K562 (cell line): ENCODE results near the gene LSM4. TPM values are rescaled to one million over a fixed set of nuclear protein-coding genes. Genes with fewer than 3 reads are reported as not detected.

Experiments
- ATAC-seq: fragments of 200-7000 bp; cut with Tn5 transposase; 3 replicates; pipeline ENCODE4 v1.9.1; 2020; ENCODE audit warnings: moderate library complexity
- BruUV-seq: library from RNA; stranded (reverse); fragments of 400-500 nt; replicated peaks from 2 replicates; lab custom pipeline; 2021; lab: Mats Ljungman, UMichigan
- CTCF ChIA-PET: fragments of 300-600 bp; formaldehyde crosslinking; extraction: SDS; loops from one replicate; lab custom pipeline; 2021; ENCODE audit warnings: low intra/inter-chr PET ratio; lab: Yijun Ruan, JAX
- POLR2A ChIA-PET: fragments of 300-600, 350-650 bp; sonication (Branson Sonifier 250); formaldehyde crosslinking; extraction: SDS; loops from one replicate; lab custom pipeline; 2021; ENCODE audit warnings: antibody characterized with exemption, inconsistent platforms; lab: Yijun Ruan, JAX
- DNase-seq, 4 experiments: peaks; one replicate each; pipeline versions ENCODE4 v3.0.0 to v3.0.0-alpha.2; 2011 to 2018; ENCODE audit warnings: low spot score in 3 of 4, mixed read lengths in 3 of 4; ENCODE audit errors: extremely low read depth in 1 of 4
- FAIRE-seq: peaks from 2 replicates; lab custom pipeline; 2011; peaks lifted over from hg19 to GRCh38; lab: Jason Lieb, UNC
- H2AFZ ChIP-seq: 2 replicates; pipeline ENCODE4 v1.6.0; 2011; ENCODE audit warnings: low read depth, low read length, control low read depth, inconsistent platforms
- H3K27ac ChIP-seq: fragments of 200-600 bp; 3 replicates; pipeline ENCODE4 v1.8.0; 2011; ENCODE audit warnings: low read depth, mild to moderate bottlenecking, control low read depth, inconsistent platforms, low read length, moderate library complexity, mixed read lengths; ENCODE audit errors: extremely low read depth
- H3K27me3 ChIP-seq, 2 experiments: fragments of 300-600 bp in 1 of 2; 2 replicates in 1 of 2; 3 replicates in 1 of 2; pipeline versions ENCODE4 v1.6.0 to v1.8.0; 2011; ENCODE audit warnings: inconsistent platforms in 2 of 2, low read length in 2 of 2, mild to moderate bottlenecking in 1 of 2, mixed read lengths in 1 of 2, moderate library complexity in 1 of 2; ENCODE audit not compliant: control insufficient read depth in 2 of 2, insufficient read depth in 2 of 2
- H3K36me3 ChIP-seq: fragments of 300-600 bp; 3 replicates; pipeline ENCODE4 v1.8.0; 2011; ENCODE audit warnings: mild to moderate bottlenecking, low read length, inconsistent platforms; ENCODE audit not compliant: control insufficient read depth, insufficient read depth
- H3K4me1 ChIP-seq, 2 experiments: fragments of 200-600 bp in 1 of 2; replicated peaks in 1 of 2; 2 replicates in 1 of 2; 3 replicates in 1 of 2; pipeline versions ENCODE4 v1.5.1 to v1.8.0; 2011; ENCODE audit warnings: inconsistent platforms in 2 of 2, low read length in 2 of 2, mild to moderate bottlenecking in 1 of 2, mixed read lengths in 1 of 2, moderate library complexity in 1 of 2; ENCODE audit not compliant: control insufficient read depth in 2 of 2, insufficient read depth in 2 of 2
- H3K4me2 ChIP-seq: 2 replicates; pipeline ENCODE4 v1.6.1; 2011; ENCODE audit warnings: low read length, control low read depth, inconsistent platforms, mixed read lengths; ENCODE audit not compliant: insufficient read depth
- H3K4me3 ChIP-seq: fragments of 200-600 bp; sonication (generic), shearing (Covaris generic); 2 replicates; pipeline ENCODE4 v1.5.1; 2016; ENCODE audit warnings: control low read depth, inconsistent platforms
- H3K79me2 ChIP-seq: fragments of 200-600 bp; 3 replicates; pipeline ENCODE4 v1.8.0; 2011; ENCODE audit warnings: low read length, inconsistent platforms; ENCODE audit not compliant: control insufficient read depth, insufficient read depth
- H3K9ac ChIP-seq, 2 experiments: 2 replicates each; pipeline versions ENCODE4 v1.6.0 to v1.6.1; 2011; ENCODE audit warnings: low read depth in 2 of 2, low read length in 2 of 2, control low read depth in 1 of 2, inconsistent platforms in 1 of 2, mild to moderate bottlenecking in 1 of 2, mixed read lengths in 1 of 2; ENCODE audit not compliant: insufficient read depth in 1 of 2
- H3K9me1 ChIP-seq: one replicate; pipeline ENCODE4 v1.6.0; 2011; ENCODE audit warnings: inconsistent platforms, mild to moderate bottlenecking, low read length, moderate library complexity; ENCODE audit not compliant: control insufficient read depth, insufficient read depth
- H3K9me3 ChIP-seq: replicated peaks from 2 replicates; pipeline ENCODE4 v1.5.1; 2011; ENCODE audit warnings: low read depth, low read length, inconsistent platforms; ENCODE audit not compliant: control insufficient read depth, insufficient read depth
- H4K20me1 ChIP-seq: replicated peaks from 2 replicates; pipeline ENCODE4 v1.6.1; 2011; ENCODE audit warnings: low read length, inconsistent platforms, mixed read lengths; ENCODE audit not compliant: control insufficient read depth, insufficient read depth
- CBFA2T3 ChIP-seq: fragments of 450-650 bp; IDR thresholded peaks from 2 replicates; pipeline ENCODE4 v1.6.1; 2017
- CHD1 ChIP-seq: fragments of 200-600 bp; sonication (generic); IDR thresholded peaks from one replicate; pipeline ENCODE4 v1.6.1; 2012; ENCODE audit warnings: mild to moderate bottlenecking, moderate library complexity, low read length, inconsistent platforms
- GATAD2A ChIP-seq: fragments of 450-650 bp; IDR thresholded peaks from 2 replicates; pipeline ENCODE4 v1.6.1; 2017
- HDAC8 ChIP-seq: fragments of 450-650 bp; IDR thresholded peaks from 2 replicates; pipeline ENCODE4 v1.6.1; 2016; ENCODE audit warnings: mild to moderate bottlenecking, missing genetic modification characterization, moderate library complexity, missing compliant biosample characterization
- HNRNPUL1 ChIP-seq: fragments of 200-400 bp; formaldehyde crosslinking; IDR thresholded peaks from 2 replicates; pipeline ENCODE4 v1.6.1; 2017; ENCODE audit warnings: low read length
- KLF10 ChIP-seq: fragments of 250-450 bp; sonication (Bioruptor Pico); IDR thresholded peaks from 2 replicates; pipeline ENCODE4 v1.6.1; 2021; ENCODE audit warnings: matching md5 sums
- POLR2A ChIP-seq: fragments of 450-650 bp; conservative IDR thresholded peaks from 2 replicates; pipeline ENCODE4 v1.6.1; 2016
- RBM25 ChIP-seq: fragments of 200-400 bp; formaldehyde crosslinking; IDR thresholded peaks from 2 replicates; pipeline ENCODE4 v1.6.1; 2018; ENCODE audit warnings: low read length, low read depth, moderate library complexity; ENCODE audit not compliant: severe bottlenecking
- U2AF1 ChIP-seq: fragments of 200-400 bp; formaldehyde crosslinking; optimal IDR thresholded peaks from 2 replicates; pipeline ENCODE3; 2017; ENCODE audit warnings: mild to moderate bottlenecking, low read depth, low read length, moderate library complexity
- ZKSCAN8 ChIP-seq: fragments of 200-800 bp; sonication (Bioruptor generic); IDR thresholded peaks from 2 replicates; pipeline ENCODE4 v1.6.1; 2016; ENCODE audit warnings: missing genetic modification characterization, missing compliant biosample characterization
- ZMIZ1 ChIP-seq, 2 experiments: fragments of 150-350 bp in 1 of 2; IDR thresholded peaks; 2 replicates each; pipeline ENCODE4 v1.6.1; 2012 to 2016; ENCODE audit warnings: low read depth in 2 of 2, low read length in 2 of 2, mild to moderate bottlenecking in 1 of 2, moderate library complexity in 1 of 2
- ZNF134 ChIP-seq: fragments of 250-450 bp; sonication (Bioruptor Pico); conservative IDR thresholded peaks from 2 replicates; pipeline ENCODE4 v1.4.0; 2020
- WGBS: fragments of 100-300 bp; shearing (Covaris generic); methylation state at CpG from one replicate; pipeline ENCODE4 v1.1.6; 2016; ENCODE audit warnings: low coverage, mixed read lengths; ENCODE audit not compliant: insufficient coverage; ENCODE audit errors: missing lambda C conversion rate; 5-methylcytosine and 5-hydroxymethylcytosine counted together
- in situ Hi-C: fragments of 300-500 bp; cut with MboI; formaldehyde crosslinking; loops from 4 replicates; pipeline ENCODE4 v1.15.0; 2018; ENCODE audit warnings: inconsistent platforms, mixed read lengths
- intact Hi-C: fragments of 100-400 bp; cut with micrococcal nuclease; formaldehyde crosslinking; loops from 2 replicates; pipeline ENCODE4 v1.14.2; 2022
- polyA plus RNA-seq, 8 experiments: library from polyadenylated mRNA; depleted of rRNA in 4 of 8; stranded (reverse) in 5 of 8; unstranded in 3 of 8; fragments of >200 nt; fragmentation: Nextera tagmentation in 2 of 8; fragmentation: Illumina TruSeq in 1 of 8; extraction: Ambion mirVana in 2 of 8; extraction: Trizol in 1 of 8; gene quantifications; 2 replicates each; pipeline versions ENCODE4 v1.2.1 to v1.2.3, GENCODE V29; 2011 to 2014; ENCODE audit warnings: inconsistent platforms in 1 of 8, missing spikeins in 1 of 8
- total RNA-seq, 7 experiments: library from RNA; depleted of rRNA in 6 of 7; stranded (reverse); fragments of >200 nt in 6 of 7; fragmentation: Illumina TruSeq in 2 of 7; extraction: Trizol in 2 of 7; gene quantifications; 2 replicates each; pipeline versions ENCODE4 v1.2.1 to v1.2.3, GENCODE V29; 2011 to 2021; ENCODE audit warnings: low replicate concordance in 1 of 7
- TF ChIP-seq, protein P1 (sequence below): IDR thresholded peaks from 2 replicates; pipeline ENCODE4 v1.6.1; 2016; ENCODE audit warnings: missing genetic modification characterization, missing compliant biosample characterization
- TF ChIP-seq, protein P2 (sequence below): sonication (generic); formaldehyde crosslinking; IDR thresholded peaks from 2 replicates; pipeline ENCODE4 v1.8.0; 2022; ENCODE audit warnings: mild to moderate bottlenecking, missing genetic modification reagents

The LSM4 gene
- total and polyA plus RNA-seq, 9 of the 15 experiments (the other 6 are each of a cell fraction or from before 2014, with no cell fraction given), result 11.9 to 763 (median 202) TPM

GRCh38 chr19:18321734-18322102, 1.2 kb downstream of the LSM4 start:
- ChIA-PET CTCF (interaction anchor here (0.5 to 0.8 kb wide), 2 partner anchors 28 to 40 kb away, joined by 3 read pairs; partner anchors contain the start of gene JUND), POLR2A (interaction anchor here (0.6 to 3.8 kb wide), 20 partner anchors 13 to 677 kb away, joined by 3 to 117 read pairs (median 4); partner anchors contain the start of genes GDF15, IQCN and JUND)
- no peaks in the 10 kb centered on the region for H3K27me3 ChIP-seq
- in situ Hi-C loops, result loop anchor here (5.0 kb wide), 1 partner anchor 44 kb away; no protein-coding TSS in a partner anchor
- H3K9ac ChIP-seq, result peak overlapping the region; percentile 91 to 97; a peak in 3 of 4 replicates
- H3K36me3 ChIP-seq, result peaks cover 37% of the 10 kb centered on the region
- no peaks in the 10 kb centered on the region for H3K9me1 ChIP-seq
- peak overlapping the region; percentile 91 for H3K4me2 ChIP-seq
- peak; percentile 68 for FAIRE-seq
- H4K20me1 ChIP-seq, result no peaks in the 10 kb centered on the region
- peak overlapping the region; percentile 69 for H3K4me3 ChIP-seq
- peak overlapping the region; percentile 89 for H3K27ac ChIP-seq
- H3K79me2 ChIP-seq, result peaks cover 65% of the 10 kb centered on the region
- no peaks in the 10 kb centered on the region for H3K9me3 ChIP-seq
- BruUV-seq, result no TSS peak
- peak in 2 of 4 experiments; percentile 17 to 76 for DNase-seq
- H2AFZ ChIP-seq, result no peak overlapping the region
- ATAC-seq, result peak; percentile 6; the same call in 1 of the 3 replicates
- WGBS, result under 1% methylated on average over 9 of the region's 9 CpGs
- intact Hi-C loops, result loop anchor here (10.0 kb wide), 1 partner anchor 207 kb away; no protein-coding TSS in a partner anchor
- H3K4me1 ChIP-seq, result peaks cover 44 to 60% of the 10 kb centered on the region in 2 experiments
- no peak for TF ChIP-seq ZNF134 (CRISPR knock-in tag)
- TF ChIP-seq, protein P1, sequence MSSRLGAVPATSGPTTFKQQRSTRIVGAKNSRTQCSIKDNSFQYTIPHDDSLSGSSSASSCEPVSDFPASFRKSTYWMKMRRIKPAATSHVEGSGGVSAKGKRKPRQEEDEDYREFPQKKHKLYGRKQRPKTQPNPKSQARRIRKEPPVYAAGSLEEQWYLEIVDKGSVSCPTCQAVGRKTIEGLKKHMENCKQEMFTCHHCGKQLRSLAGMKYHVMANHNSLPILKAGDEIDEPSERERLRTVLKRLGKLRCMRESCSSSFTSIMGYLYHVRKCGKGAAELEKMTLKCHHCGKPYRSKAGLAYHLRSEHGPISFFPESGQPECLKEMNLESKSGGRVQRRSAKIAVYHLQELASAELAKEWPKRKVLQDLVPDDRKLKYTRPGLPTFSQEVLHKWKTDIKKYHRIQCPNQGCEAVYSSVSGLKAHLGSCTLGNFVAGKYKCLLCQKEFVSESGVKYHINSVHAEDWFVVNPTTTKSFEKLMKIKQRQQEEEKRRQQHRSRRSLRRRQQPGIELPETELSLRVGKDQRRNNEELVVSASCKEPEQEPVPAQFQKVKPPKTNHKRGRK, result no peak
- no peak for TF ChIP-seq CHD1
- TF ChIP-seq ZKSCAN8 (CRISPR knock-in tag), result 0 out of 2 replicates have a peak, but pooled peaks have one; percentile 55
- TF ChIP-seq, protein P2, sequence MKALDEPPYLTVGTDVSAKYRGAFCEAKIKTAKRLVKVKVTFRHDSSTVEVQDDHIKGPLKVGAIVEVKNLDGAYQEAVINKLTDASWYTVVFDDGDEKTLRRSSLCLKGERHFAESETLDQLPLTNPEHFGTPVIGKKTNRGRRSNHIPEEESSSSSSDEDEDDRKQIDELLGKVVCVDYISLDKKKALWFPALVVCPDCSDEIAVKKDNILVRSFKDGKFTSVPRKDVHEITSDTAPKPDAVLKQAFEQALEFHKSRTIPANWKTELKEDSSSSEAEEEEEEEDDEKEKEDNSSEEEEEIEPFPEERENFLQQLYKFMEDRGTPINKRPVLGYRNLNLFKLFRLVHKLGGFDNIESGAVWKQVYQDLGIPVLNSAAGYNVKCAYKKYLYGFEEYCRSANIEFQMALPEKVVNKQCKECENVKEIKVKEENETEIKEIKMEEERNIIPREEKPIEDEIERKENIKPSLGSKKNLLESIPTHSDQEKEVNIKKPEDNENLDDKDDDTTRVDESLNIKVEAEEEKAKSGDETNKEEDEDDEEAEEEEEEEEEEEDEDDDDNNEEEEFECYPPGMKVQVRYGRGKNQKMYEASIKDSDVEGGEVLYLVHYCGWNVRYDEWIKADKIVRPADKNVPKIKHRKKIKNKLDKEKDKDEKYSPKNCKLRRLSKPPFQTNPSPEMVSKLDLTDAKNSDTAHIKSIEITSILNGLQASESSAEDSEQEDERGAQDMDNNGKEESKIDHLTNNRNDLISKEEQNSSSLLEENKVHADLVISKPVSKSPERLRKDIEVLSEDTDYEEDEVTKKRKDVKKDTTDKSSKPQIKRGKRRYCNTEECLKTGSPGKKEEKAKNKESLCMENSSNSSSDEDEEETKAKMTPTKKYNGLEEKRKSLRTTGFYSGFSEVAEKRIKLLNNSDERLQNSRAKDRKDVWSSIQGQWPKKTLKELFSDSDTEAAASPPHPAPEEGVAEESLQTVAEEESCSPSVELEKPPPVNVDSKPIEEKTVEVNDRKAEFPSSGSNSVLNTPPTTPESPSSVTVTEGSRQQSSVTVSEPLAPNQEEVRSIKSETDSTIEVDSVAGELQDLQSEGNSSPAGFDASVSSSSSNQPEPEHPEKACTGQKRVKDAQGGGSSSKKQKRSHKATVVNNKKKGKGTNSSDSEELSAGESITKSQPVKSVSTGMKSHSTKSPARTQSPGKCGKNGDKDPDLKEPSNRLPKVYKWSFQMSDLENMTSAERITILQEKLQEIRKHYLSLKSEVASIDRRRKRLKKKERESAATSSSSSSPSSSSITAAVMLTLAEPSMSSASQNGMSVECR (CRISPR knock-in tag), result no peak
- TF ChIP-seq KLF10, result no peak
- TF ChIP-seq U2AF1, result no peak
- no peak for TF ChIP-seq ZMIZ1 (IDR thresholded peaks at IDR 0.05; ENCODE audit: low read depth in 2 of 2, low read length in 2 of 2)
- peak; percentile 28; the same call in 1 of the 2 replicates for TF ChIP-seq CBFA2T3
- no peak for TF ChIP-seq HDAC8 (tag)
- peak; percentile 49; the same call in 1 of the 2 replicates for TF ChIP-seq POLR2A
- no peak for TF ChIP-seq GATAD2A
- no peak for TF ChIP-seq RBM25
- TF ChIP-seq HNRNPUL1, result no peak
